Measurements from ENCODE around the gene CACNA2D1.

- TF ChIP-seq MAX (IDR thresholded peaks at IDR 0.05; ENCODE audit: low read depth, low read length): no peak
- TF ChIP-seq CTCF (IDR thresholded peaks at IDR 0.05; ENCODE audit: low read depth, low read length): no peak
- no peak for TF ChIP-seq MYC (IDR thresholded peaks at IDR 0.05; ENCODE audit: low read depth, low read length)
Observed at GRCh38 chr7:82054544-82054943, 389.0 kb downstream of the CACNA2D1 start.
